ENCODE data around the gene KRT9.
"Not testable (repeated sequence)": the region's sequence is repeated elsewhere in the genome, so short reads cannot be mapped to it uniquely, and the experiment has no call there.

KRT9 gene, protein sequence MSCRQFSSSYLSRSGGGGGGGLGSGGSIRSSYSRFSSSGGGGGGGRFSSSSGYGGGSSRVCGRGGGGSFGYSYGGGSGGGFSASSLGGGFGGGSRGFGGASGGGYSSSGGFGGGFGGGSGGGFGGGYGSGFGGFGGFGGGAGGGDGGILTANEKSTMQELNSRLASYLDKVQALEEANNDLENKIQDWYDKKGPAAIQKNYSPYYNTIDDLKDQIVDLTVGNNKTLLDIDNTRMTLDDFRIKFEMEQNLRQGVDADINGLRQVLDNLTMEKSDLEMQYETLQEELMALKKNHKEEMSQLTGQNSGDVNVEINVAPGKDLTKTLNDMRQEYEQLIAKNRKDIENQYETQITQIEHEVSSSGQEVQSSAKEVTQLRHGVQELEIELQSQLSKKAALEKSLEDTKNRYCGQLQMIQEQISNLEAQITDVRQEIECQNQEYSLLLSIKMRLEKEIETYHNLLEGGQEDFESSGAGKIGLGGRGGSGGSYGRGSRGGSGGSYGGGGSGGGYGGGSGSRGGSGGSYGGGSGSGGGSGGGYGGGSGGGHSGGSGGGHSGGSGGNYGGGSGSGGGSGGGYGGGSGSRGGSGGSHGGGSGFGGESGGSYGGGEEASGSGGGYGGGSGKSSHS

DNA sequence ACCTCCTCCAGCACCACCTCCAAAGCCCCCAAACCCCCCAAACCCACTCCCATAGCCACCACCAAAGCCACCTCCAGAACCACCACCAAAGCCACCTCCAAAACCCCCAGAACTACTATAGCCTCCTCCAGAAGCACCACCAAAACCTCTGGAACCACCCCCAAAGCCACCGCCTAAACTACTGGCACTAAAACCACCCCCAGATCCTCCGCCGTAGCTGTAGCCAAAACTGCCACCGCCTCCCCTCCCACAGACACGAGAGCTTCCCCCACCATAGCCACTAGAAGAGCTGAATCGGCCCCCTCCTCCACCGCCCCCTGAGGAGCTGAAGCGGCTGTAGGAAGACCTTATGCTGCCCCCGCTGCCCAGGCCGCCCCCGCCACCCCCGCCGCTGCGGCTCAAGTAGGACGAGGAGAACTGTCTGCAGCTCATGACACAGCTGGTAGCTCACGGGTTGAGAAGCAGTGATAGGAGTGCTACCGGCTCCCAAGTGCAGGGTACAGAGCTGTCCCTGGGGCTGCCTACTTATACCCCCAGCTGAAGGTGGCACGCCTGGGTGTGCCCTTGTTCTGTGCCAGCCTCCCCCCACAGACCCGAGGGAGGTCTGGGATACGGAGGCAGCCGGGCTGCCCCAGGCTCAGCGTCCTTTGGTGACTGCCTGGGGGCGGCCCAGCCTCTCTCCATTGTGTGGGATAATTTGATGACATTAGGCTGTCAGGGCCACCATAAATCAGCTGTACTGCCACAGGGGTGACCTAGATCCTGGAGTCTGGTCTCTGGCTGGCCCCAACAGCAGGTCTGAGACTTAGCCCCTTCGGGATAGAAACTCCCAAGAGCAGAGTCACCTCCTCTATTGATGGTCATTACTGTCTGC, at the start of gene KRT9:
TSS of gene KRT9 (minus strand) at position 499 of the 874 bp plus-strand sequence. CDS start at position 432, 67 bp downstream.
- no peak for DNase-seq (ENCODE audit: low read depth)

DNA sequence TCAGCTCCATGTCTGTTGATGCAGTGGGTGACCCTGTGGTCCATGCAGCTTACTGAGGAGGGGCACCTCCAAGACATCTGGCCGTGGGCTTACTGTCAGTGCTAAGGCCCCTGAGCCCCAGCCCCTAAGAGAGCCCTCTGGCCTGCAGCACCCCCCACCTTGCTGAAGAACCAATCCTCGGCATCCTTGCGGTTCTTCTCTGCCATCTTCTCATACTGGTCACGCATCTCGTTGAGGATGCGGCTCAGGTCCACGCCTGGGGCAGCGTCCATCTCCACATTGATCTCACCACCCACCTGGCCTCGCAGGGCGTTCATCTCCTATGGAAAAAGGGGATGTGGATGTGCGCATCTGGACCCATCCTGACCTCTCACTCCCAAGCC, 49.6 kb upstream of the KRT9 start:
- DNase-seq (ENCODE audit: low read depth) = not testable (repeated sequence)

DNA sequence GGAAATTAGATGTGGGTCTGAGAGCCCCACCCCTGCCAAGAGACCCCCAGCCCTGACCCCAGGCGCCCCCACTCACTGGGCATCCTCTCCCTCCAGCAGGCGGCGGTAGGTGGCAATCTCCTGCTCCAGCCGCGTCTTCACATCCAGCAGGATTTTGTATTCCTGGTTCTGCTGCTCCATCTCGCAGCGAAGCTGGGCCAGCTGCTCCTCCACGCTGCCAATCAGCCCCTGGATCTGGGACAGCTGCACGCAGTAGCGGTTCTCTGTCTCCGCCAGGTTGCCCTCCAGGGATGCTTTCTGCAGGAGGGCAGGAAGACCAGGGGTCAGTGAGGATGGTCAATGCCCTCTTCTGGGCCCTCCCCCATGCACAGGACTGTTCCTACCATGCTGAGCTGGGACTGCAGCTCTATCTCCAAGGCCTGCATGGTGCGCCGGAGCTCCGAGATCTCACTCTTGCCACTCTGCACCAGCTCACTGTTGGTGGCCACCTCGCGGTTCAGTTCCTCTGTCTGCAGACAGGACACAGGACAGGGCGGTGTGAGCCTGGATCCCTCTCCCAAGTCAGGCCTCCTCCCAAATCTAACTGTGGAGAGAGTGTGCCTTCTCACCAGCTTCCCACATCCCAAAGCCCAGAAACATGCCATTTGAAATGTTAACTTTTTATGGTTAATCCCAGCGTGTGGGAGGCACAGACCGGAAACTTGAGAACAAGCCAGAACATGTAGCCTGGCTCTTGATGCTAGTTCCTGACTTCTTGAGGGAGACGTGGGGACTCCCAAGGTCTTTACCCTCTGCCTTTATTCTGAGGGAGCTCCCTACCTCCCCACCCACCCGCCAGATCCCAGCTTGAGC, 49.0 kb upstream of the KRT9 start:
- no peak for DNase-seq (ENCODE audit: low read depth)

DNA sequence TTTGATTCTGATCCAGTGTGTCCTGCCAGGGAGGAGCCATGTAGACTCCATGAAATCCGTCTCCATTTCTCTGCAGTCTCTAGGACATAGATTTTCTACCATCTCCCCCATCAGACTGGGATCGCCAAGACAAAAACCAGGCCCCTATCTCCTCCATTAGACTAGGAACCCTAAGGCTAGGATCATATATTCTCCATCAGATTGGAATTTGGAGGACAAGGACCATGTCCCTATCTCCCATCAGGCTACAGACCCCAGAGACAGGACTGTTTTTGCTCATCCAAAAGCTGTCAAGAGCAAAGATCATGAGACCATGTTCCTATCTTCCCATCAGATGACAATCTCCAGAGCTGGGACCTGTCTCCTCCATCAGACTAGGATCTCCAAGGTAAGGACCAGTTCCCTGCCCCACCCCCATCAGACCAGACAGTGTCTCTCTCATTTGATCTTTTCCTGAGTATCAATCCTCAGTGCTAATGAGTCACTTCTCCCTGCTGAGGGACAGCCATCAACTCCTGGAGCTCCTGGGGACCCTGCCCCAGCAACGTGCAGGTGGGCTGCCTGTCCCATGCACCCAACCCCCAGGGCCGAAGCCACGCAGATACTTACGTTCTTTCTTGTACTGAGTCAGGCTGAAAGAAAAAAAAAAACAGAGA, 48.2 kb upstream of the KRT9 start:
- DNase-seq (ENCODE audit: low read depth) = not testable (repeated sequence)

DNA sequence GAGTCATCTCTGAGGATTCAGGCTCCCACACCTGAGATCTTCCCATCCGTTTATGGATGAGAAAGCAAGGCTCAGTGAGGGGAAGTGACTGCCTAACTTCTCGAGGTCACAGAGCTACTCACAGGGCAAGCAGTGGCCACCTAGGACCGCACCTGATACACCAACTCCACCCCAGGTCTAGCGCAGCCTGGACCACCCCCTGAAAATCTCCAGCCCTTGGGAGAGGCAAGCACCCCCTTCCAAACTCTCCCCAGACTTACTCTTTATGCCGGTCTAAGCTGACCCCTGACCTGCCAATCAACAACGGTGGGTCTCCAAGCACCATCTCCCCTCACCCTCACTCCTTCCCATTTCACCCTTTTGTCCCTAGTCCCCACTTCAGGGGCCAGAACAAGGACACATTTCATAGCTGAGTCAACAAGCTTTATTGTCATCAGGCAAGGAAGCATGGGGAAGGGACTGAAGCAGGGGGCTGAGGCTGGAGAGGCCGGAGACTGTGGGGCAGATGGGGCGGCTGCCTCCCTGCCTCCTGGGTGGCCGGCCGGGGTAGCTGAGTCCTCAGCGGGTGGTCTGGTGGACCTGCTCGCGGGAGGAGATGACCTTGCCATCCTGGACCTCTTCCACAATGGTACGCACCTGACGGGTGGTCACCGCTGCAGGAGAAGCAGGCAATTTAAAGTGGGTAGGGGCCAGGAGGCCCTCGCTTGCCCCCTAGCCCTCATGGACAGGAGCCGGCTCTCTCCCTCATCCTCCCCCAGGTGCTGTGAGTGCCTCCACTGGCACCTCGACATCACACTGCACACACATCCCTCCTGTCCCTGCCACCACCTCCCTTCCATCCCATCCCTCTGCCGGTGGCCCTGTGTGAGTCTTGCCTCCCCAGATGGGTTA, 47.4 kb upstream of the KRT9 start:
- DNase-seq (ENCODE audit: low read depth) = no peak

DNA sequence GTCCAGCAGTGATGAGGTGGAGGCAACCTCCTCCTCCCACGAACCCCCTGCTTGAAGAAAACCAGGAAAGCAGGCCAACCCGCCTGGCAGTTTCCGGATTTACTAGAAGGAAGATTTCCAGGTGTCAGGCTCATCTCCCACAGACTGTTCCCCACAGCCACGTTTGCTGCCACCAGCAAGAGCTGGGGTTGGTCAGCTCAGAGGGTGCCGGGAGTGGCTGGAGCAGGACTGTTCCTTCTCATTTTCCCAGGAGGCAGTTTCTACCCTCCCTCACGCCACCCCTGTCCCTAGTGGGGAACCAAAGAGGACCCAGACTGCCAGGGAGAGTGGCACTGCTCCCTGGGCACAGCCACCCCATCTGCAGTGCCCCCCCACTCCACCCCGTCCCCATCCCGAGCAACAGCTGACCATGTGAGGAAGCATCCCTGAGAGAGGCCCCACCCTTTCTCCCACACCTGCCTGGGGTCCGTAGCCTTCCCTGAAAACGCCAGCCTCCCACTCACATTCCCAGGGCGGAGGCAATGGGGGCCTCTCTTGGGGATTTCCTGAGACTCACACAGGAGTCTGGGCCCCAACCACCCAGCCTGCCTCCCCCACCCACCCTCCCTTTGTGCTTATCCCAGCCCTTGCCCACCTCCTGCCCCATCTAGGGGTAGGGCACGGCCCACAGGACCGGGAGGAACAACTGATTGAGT, 46.6 kb upstream of the KRT9 start:
- DNase-seq (ENCODE audit: low read depth) = no peak

DNA sequence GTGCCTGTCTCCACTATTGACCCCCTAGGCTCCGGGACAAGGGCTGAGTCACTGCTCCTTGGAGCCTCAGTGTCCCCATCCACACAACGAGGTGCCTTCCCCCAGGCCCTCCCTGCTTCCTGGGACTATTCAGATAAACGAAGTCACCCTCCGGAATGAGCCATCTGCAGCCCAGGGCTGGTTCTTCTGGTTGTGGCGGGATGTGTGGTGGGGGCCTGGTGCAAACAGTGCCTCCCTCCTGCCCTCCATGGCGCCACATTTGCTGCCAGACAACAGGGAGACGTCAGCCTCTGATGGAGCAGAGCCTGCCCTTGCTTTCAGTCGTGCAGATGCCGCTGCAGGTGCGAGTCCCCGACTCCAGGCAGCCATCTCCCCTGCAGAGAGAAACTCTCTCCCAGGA, 45.8 kb upstream of the KRT9 start:
- DNase-seq (ENCODE audit: low read depth) = no peak

DNA sequence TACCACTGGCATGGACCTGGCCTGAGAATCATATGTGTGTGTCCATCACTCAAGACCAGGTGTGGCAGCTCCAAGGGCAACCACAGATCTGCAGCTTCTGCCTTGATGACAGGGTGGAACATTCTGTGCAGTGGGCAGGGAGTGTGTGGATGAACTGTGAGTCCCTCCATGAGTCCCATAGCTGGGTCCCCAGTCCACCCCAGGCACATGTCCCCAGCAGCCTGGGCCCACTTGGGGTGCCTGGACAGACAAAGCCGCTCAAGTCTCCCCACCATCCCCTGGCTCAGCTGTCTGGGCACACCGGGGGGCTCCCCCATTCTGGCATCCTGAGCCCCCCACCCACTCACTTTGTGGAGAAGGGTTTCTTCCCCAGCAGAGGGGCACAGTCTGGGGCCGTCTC, 45.3 kb upstream of the KRT9 start:
- no peak for DNase-seq (ENCODE audit: low read depth)

DNA sequence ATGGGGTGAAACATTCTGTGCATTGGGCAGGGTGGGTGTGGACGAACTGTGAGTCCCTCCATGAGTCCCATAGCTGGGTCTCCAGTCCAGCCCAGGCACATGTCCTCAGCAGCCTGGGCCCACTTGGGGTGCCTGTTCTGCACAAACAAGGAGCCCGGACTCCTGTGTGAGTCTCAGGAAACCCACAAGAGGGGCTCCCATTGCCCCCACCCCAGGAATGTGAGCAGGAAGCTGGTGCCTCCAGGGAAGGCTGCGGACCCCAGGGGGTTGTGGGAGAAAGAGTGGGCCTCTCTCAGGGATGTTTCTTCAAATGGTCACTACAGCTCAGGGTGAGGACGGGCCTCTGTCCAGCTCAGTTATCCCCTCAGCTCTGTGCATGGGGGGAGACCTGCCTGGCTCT, 44.6 kb upstream of the KRT9 start:
- not testable (repeated sequence) for DNase-seq (ENCODE audit: low read depth)

DNA sequence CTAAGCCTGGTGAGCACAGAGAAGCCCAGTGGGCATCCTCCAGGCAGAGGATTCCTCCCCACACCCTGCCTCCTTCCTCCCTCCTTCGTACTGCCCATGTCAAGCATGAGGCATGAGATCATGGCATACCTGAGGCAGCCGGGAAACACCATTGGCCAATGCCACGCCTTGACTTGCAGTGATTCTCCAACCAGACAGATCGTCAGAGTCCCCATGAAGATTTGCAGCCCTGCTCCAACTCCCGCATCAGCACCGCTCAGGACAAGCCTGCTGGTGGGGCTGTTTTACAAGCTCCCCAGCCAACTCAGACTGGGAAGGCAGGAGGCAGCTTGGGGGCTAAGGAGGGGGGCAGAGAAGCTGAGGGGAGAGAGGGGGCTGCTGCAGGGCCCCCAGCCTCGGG, 43.6 kb upstream of the KRT9 start:
- no peak for DNase-seq (ENCODE audit: low read depth)

DNA sequence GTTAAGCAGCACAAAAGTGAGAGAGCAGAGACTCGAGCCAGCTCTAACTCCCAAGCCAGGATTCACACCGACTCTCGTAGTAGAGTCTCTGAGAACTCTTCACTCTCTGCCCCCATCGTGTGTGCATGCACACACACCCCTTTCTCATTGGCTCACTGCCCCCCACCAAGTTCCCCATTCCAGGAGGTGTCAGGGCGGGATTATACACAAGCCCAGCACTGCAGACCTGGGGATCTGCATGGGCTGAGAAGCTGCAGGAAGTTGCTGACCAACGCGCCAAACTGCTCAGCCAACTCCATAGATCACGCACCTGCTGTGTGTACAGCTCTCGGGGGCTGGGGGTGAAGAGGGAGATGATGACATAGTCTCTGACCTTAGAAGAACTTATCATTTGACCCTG, 42.9 kb upstream of the KRT9 start:
- not testable (repeated sequence) for DNase-seq (ENCODE audit: low read depth)

DNA sequence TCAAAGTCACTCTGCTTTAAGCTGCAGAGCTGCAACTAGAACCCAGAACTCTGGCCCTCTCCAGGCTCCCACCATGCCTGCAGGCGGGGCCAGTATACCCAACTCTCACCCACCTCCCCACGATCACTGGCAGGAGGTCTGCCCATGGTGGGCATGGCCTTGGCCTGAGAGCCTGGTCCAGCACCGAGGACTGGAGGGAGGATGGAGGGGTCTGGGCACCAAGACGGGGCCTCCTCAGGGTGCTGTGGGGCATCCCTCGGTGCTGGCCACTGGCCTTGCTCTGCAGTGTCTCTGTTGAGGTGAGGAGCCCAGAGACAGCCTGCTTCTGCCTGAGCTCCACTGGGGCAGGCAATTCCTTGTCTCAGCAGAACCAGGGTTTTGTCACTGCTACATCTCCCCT, 42.2 kb upstream of the KRT9 start:
- DNase-seq (ENCODE audit: low read depth) = no peak

DNA sequence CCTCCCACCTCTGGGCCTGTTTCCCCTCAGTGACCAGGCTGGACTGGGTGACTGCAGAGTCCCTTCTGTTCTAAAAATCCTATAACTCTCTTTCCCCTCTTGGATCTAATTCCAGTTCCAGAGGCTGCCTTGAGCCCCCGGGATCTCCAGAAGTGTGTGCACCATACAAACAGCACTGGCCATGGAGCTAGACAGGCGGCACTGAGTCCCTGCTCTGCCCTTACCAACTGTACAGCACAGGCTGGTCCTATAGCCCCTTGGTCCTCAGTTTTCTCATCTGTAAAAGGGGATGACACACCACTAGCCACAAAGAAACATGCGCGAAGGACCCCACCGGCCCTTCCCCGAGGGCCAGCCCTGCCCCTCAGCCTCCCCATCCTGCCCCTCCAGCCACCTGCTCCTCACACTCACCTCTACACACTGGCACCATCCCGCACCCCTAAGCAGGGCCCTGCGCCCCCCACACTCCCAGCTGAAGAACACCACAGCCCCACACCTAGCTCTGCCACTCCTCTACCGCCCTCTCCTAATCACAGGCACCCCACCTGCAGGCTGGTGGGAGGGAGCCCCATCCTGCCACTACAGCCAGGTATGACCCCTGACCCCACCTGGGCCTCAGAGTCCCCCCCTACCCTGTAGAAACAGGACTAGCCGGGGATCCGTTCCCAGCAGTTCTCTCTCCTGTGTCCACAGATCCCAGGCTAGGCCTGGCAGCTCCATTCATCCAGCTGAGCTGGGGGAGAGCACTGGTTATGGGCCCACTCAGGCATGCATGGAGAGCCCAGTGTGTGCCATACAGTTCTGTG, 41.6 kb upstream of the KRT9 start:
- no peak for DNase-seq (ENCODE audit: low read depth)

DNA sequence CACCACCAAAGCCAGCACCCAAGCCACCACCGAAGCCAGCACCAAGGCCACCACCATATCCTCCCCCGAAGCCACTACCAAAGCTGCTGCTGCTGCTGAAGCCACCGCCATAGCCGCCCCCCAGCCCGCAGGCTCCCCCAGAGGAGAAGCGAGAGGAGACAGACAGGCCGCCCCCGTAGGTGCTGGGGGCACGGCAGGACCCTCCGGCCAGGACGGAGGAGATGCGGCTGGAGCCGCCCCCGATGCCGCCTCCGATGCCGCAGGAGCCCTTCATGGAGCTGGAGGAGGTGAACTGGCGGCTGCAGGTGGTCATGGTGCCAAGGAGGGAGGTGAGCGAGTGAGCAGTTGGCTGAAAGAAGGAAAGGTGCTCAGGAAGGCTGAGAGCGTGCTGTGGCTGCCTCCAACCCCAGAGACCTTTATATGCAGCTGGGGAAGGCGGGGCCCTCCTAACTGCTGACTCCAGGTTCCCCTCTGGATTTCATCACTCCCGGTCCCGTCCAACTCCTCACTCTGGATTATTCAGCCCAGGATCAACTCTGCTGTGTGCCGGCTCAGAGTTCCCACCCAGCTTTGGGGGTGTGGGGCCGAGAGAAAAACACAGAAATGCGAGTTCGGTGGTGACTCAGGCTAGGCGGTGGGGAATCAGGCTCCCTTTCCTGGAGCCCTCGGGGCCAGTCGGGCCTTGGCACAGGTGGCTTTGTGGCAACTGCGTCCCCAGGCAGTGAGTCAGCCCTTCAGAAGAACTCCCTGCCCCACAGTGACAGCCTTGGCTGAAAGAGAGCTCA, 40.7 kb upstream of the KRT9 start, which contains the start of gene KRT16:
TSS of gene KRT16 (minus strand) at position 392 of the 785 bp plus-strand sequence. CDS start at position 313, 79 bp downstream.
- not testable (repeated sequence) for DNase-seq (ENCODE audit: low read depth)

DNA sequence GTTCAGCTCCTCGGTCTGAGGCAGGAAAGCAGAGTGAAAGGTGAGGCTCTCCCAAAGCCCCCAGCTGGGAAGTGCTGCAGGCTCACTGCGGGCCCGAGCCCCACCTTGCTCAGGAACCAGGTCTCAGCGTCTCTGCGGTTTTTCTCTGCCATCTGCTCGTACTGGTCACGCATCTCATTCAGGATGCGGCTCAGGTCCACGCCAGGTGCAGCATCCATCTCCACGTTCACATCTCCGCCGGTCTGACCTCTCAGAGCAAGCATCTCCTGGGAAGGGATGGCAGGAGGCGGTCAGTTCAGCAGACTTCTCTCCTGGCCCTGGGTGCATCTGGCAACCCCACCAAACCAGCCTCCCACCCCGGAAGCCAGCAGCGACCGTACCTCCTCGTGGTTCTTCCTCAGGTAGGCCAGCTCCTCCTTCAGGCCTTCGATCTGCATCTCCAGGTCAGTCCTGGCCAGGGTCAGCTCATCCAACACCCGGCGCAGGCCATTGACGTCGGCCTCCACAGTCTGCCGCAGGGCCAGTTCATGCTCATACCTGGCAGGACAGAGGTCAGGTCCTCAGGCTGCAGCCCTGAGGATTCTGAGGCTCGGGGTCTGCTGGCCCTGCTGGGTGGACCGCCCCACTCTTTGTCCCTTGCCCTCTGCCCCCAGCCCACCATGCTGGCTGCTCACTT, 39.2 kb upstream of the KRT9 start:
- no peak for DNase-seq (ENCODE audit: low read depth)

DNA sequence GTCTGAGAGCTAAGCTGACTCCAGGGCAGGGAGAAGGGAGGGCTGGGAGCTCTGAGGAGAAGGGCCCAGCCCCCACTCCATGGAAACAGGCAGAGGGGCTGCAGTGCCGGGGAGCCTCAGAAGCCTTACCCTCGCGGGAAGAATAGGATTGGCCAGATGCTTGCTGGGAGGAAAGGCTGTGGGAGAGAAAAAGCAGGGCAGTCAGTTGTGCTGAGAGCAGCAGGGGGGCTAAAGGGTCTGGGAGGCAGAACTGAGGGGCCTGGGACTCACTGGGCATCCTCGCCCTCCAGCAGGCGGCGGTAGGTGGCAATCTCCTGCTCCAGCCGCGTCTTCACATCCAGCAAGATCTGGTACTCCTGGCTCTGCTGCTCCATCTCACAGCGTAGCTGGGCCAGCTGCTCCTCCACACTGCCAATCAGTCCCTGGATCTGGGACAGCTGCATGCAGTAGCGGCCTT, 38.2 kb upstream of the KRT9 start:
- DNase-seq (ENCODE audit: low read depth) = not testable (repeated sequence)

DNA sequence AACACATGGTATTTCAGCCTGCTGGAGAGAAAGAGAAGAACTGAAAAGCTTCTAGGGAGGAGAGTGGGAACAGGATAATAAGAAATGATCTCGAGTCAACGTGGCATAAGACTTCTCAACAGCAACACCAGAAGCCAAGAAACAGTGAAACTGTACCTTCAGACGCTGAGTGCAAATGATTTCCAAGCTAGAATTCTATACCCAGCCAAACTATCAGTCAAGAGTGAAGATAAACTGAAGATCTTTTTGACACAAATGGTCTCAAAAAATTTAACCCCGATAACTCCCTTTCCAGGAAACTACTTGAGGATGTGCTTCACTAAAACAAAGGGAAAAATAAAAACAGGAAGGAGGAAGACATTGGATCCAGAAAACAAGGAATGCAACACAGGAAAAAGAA, 35.1 kb upstream of the KRT9 start:
- DNase-seq (ENCODE audit: low read depth) = not testable (repeated sequence)
